ENCODE measurements around the gene PES1.

GRCh38 chr22:30568137-30568805 lies 23.4 kb downstream of the PES1 start:
- TF ChIP-seq CTCF (IDR thresholded peaks at IDR 0.05; ENCODE audit: extremely low read depth in 1 of 2, insufficient read depth in 1 of 2, low read depth in 1 of 2, low read length in 2 of 2) (no peak), POLR2A (IDR thresholded peaks at IDR 0.05; ENCODE audit: low read depth, low read length) (no peak)

All from endothelial cell of umbilical vein (primary cell).